Calu3 (cell line): ENCODE results near the gene RCOR1. TPM values are rescaled to one million over a fixed set of nuclear protein-coding genes. Genes with fewer than 3 reads are reported as not detected.

Experiments used
- BruUV-seq: library from RNA; stranded (reverse); fragments of 400-500 nt; replicated peaks from 2 replicates; lab custom pipeline; 2021; lab: Mats Ljungman, UMichigan
- CTCF ChIA-PET: fragments of 300-600 bp; sonication (Branson Sonifier 250); formaldehyde crosslinking; loops from one replicate; lab custom pipeline; 2022; ENCODE audit warnings: antibody characterized with exemption; lab: Charles Lee
- DNase-seq: peaks from one replicate; pipeline ENCODE4 v3.0.0; 2022
- H3K27ac Mint-ChIP-seq: one replicate; pipeline ENCODE4 v1.8.0; 2022; ENCODE audit warnings: mixed read lengths; ENCODE audit not compliant: unreplicated experiment
- H3K27me3 Mint-ChIP-seq: one replicate; pipeline ENCODE4 v1.8.0; 2022; ENCODE audit warnings: mixed read lengths; ENCODE audit not compliant: unreplicated experiment
- H3K36me3 Mint-ChIP-seq: one replicate; pipeline ENCODE4 v1.8.0; 2022; ENCODE audit warnings: mild to moderate bottlenecking, moderate library complexity, mixed read lengths; ENCODE audit not compliant: insufficient read depth, unreplicated experiment
- H3K4me1 Mint-ChIP-seq: one replicate; pipeline ENCODE4 v1.8.0; 2022; ENCODE audit warnings: mild to moderate bottlenecking, low read depth, mixed read lengths; ENCODE audit not compliant: unreplicated experiment
- H3K4me3 Mint-ChIP-seq: one replicate; pipeline ENCODE4 v1.8.0; 2022; ENCODE audit warnings: mild to moderate bottlenecking, low read depth, moderate library complexity, mixed read lengths; ENCODE audit not compliant: unreplicated experiment
- H3K9me3 Mint-ChIP-seq: one replicate; pipeline ENCODE4 v1.8.0; 2022; ENCODE audit warnings: low read depth, mixed read lengths; ENCODE audit not compliant: unreplicated experiment
- intact Hi-C: fragments of 100-400 bp; cut with micrococcal nuclease; formaldehyde crosslinking; loops from one replicate; pipeline ENCODE4 v1.10.0; 2022; ENCODE audit not compliant: unreplicated experiment
- total RNA-seq: library from RNA; stranded (reverse); gene quantifications from 2 replicates; pipeline ENCODE4 v1.2.3, GENCODE V29; 2022
- TF ChIP-seq, protein P1 (sequence below): fragments of 200-600 bp; IDR thresholded peaks from one replicate; pipeline ENCODE4 v1.8.0; 2022; ENCODE audit warnings: antibody characterized with exemption; ENCODE audit not compliant: unreplicated experiment

RCOR1 gene
- total RNA-seq, 1 experiment from 2014 or later = 28.6 TPM

DNA sequence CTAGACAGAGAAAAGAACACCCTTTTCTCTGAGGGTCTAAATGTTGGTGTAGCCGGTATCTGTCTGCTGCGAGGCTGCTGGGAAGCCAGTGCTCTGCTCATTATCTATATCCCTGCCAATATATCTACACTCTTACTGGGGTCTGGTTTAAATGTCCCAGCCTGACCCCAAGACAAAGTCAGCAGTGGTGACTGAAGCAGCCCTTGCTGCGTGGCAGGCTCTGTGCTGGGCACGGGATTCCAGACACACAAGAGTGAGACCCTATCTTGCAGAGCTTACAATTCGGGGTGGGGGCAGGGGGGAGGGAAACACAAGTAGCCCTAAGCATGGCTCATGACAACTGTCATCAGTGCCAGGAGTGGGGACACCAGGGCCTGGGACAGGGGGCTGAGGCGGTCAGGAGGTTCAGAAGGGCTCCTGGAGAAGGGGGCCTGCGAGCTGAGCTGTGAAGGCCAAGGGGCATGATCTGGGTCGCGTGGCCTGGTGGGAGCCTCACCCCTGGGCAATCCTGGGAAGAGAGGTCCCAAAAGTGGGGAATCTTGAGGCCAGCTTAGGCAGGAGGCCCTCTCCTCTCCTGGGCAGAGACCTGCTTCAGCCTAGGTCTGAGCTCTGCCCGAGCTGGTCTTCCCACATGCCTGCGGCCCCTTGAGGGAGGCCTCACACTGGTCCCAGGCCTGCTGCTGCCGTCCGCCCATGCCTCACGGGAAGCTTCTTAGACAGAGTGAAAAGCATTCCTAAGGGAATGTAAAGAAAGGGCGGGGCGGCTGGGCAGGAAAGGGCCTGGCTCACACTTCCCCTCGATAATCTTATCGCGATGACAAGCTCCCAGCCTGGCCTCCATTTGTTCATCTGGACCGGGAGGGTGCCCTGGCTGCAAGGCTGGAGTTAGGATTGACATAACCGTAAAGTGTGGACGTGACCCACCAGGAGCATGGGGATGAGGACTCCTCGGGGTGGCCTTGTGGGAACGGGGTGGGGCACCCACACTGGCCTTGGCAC lies 7.3 kb upstream of the RCOR1 start:
- Mint-ChIP-seq H3K9me3 (no peaks in the 10 kb centered on the region), H3K27ac (no peak overlapping the region), H3K27me3 (no peaks in the 10 kb centered on the region), H3K4me3 (no peak overlapping the region), H3K4me1 (peaks cover 14% of the 10 kb centered on the region), H3K36me3 (no peaks in the 10 kb centered on the region)
- CTCF ChIA-PET = no interaction called here
- intact Hi-C loops = no loop called here
- BruUV-seq = no TSS peak
- no peak for DNase-seq
- TF ChIP-seq, protein P1, sequence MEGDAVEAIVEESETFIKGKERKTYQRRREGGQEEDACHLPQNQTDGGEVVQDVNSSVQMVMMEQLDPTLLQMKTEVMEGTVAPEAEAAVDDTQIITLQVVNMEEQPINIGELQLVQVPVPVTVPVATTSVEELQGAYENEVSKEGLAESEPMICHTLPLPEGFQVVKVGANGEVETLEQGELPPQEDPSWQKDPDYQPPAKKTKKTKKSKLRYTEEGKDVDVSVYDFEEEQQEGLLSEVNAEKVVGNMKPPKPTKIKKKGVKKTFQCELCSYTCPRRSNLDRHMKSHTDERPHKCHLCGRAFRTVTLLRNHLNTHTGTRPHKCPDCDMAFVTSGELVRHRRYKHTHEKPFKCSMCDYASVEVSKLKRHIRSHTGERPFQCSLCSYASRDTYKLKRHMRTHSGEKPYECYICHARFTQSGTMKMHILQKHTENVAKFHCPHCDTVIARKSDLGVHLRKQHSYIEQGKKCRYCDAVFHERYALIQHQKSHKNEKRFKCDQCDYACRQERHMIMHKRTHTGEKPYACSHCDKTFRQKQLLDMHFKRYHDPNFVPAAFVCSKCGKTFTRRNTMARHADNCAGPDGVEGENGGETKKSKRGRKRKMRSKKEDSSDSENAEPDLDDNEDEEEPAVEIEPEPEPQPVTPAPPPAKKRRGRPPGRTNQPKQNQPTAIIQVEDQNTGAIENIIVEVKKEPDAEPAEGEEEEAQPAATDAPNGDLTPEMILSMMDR = no peak

DNA sequence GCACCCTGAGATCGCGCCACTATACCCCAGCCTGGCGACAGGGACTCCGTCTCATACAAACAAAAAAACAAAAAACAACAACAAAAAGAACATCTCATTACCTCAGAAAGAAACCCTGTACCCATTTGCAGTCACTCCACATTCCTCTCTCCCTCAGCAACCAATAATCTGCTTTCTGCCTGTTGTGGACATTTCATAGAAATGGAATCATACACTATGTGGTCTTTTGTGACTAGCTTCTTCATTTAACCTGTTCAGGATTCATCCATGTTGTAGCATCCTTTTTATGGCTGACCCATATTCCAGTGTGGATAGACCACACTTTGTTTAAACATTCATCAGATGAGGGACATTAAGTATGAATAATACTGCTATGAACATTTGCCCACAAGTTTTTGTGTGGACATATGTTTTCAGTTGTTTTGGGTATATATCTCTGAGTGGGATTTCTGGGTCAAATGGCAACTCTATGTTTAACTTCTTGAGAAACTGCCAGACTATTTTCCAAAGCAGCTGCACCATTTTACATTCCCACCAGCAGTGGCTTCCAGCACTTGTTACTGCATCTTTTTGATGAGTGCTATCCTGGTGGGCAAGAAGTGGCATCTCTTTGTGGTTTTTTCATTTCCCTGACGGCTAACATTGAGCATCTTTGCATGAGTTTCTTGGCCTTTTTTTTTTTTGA lies 5.9 kb upstream of the RCOR1 start:
- no peak overlapping the region for H3K4me3 Mint-ChIP-seq
- no TSS peak for BruUV-seq
- H3K27me3 Mint-ChIP-seq = no peaks in the 10 kb centered on the region
- peaks cover 10% of the 10 kb centered on the region for H3K36me3 Mint-ChIP-seq
- intact Hi-C loops = no loop called here
- peaks cover 18% of the 10 kb centered on the region for H3K4me1 Mint-ChIP-seq
- no peak for DNase-seq
- CTCF ChIA-PET = no interaction called here
- H3K9me3 Mint-ChIP-seq = no peaks in the 10 kb centered on the region
- no peak overlapping the region for H3K27ac Mint-ChIP-seq
- TF ChIP-seq, protein P1 = no peak

DNA sequence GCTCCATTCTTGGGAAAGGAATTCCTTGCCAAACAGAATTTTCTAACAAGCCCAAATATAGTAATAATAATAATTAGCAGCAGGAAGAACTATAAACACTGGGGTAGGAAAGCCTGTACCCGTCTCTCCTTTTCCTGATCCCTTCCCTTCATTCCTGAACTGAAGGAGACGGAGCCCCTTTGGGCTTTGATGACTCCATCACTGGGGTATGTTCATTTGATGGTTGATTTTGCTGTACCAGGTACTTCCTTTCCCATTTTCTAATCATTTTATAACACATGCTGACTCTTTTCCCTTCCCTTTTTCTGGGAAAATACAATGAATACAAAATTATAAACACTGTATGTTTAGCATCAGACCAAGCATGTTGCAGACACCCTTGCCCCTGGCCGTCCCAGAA lies 3.6 kb upstream of the RCOR1 start:
- DNase-seq = no peak
- TF ChIP-seq, protein P1 = no peak
- Mint-ChIP-seq H3K27me3 (no peaks in the 10 kb centered on the region), H3K4me1 (peaks cover 18% of the 10 kb centered on the region), H3K4me3 (no peak overlapping the region), H3K27ac (no peak overlapping the region), H3K9me3 (no peaks in the 10 kb centered on the region), H3K36me3 (peaks cover 25% of the 10 kb centered on the region)
- BruUV-seq = no TSS peak
- CTCF ChIA-PET = no interaction called here
- intact Hi-C loops = no loop called here

DNA sequence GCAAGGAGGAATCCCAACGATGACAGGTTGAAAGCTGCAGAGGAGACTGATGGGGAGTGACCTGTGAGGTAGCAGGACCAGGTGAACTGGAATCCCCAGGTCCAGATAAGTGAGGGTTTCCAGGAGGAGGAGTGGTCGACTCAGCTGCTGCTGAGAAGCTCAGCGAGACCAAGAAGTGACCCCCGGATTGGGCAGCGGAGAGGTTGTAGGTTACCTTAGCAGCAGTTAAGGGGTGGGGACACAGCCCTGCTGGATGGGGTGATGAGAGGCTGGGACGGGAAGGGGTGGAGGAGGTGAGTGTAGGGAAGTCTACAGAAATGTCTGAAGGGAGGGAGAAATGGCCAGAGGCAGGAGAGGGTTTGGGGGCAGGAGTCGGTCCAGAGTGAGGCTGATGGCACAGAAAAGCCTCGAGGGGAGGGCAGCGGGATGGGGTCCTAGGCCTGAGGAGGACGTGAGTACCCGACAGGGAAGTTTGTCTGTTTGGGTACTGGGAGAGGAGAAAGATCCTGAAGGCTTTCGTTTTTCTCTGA lies 2.6 kb upstream of the RCOR1 start:
- intact Hi-C loops = loop anchor here (5.0 kb wide), 1 partner anchor 102 kb away; no protein-coding TSS in a partner anchor
- no TSS peak for BruUV-seq
- peaks cover 25% of the 10 kb centered on the region for H3K4me1 Mint-ChIP-seq
- H3K36me3 Mint-ChIP-seq = peaks cover 35% of the 10 kb centered on the region
- no peak for DNase-seq
- CTCF ChIA-PET = no interaction called here
- no peak overlapping the region for H3K27ac Mint-ChIP-seq
- peak overlapping the region; percentile 4 for H3K4me3 Mint-ChIP-seq
- no peaks in the 10 kb centered on the region for H3K9me3 Mint-ChIP-seq
- H3K27me3 Mint-ChIP-seq = no peaks in the 10 kb centered on the region
- TF ChIP-seq, protein P1 = no peak
